GM19452 (cell line): ENCODE data around the gene NEXN.

Experiments used
- ATAC-seq: cut with Tn5 transposase; IDR thresholded peaks from one replicate; pipeline ENCODE4 v1.9.1; 2021; ENCODE audit not compliant: unreplicated experiment

Gene NEXN

GRCh38 chr1:77888081-77888780 lies at the start of gene NEXN:
TSS of gene NEXN (plus strand) at chr1:77888624. CDS start at chr1:77916107, 27,483 bp downstream.
- peak; percentile 32 for ATAC-seq

- no peak for ATAC-seq
Observed at GRCh38 chr1:77841574-77841973, 46.9 kb upstream of the NEXN start.

GRCh38 chr1:77845951-77846350 lies 42.5 kb upstream of the NEXN start:
- ATAC-seq = no peak

GRCh38 chr1:77846966-77847365 lies 41.5 kb upstream of the NEXN start:
- no peak for ATAC-seq

- ATAC-seq = no peak
Observed at GRCh38 chr1:77847621-77848080, 40.8 kb upstream of the NEXN start.

- ATAC-seq = no peak
Observed at GRCh38 chr1:77850082-77850481, 38.3 kb upstream of the NEXN start.

GRCh38 chr1:77857552-77857951 lies 30.9 kb upstream of the NEXN start:
- no peak for ATAC-seq

GRCh38 chr1:77858725-77859124 lies 29.7 kb upstream of the NEXN start:
- no peak for ATAC-seq

GRCh38 chr1:77859248-77859647 lies 29.2 kb upstream of the NEXN start:
- no peak for ATAC-seq

GRCh38 chr1:77866296-77866695 lies 22.1 kb upstream of the NEXN start:
- ATAC-seq = no peak

GRCh38 chr1:77872645-77873044 lies 15.8 kb upstream of the NEXN start:
- no peak for ATAC-seq

GRCh38 chr1:77873461-77873860 lies 15.0 kb upstream of the NEXN start:
- no peak for ATAC-seq

- ATAC-seq = no peak
Observed at GRCh38 chr1:77874804-77875445, 13.5 kb upstream of the NEXN start.

- ATAC-seq = no peak
Observed at GRCh38 chr1:77876884-77877283, 11.5 kb upstream of the NEXN start.

GRCh38 chr1:77881061-77881460 lies 7.4 kb upstream of the NEXN start:
- ATAC-seq = no peak

GRCh38 chr1:77882411-77882810 lies 6.0 kb upstream of the NEXN start:
- no peak for ATAC-seq

GRCh38 chr1:77888781-77889642 lies 588 bp downstream of the NEXN start:
- peak; percentile 69 for ATAC-seq

- no peak for ATAC-seq
Observed at GRCh38 chr1:77889671-77890070, 1.2 kb downstream of the NEXN start.

GRCh38 chr1:77891200-77891599 lies 2.8 kb downstream of the NEXN start:
- no peak for ATAC-seq

GRCh38 chr1:77899647-77900320 lies 11.4 kb downstream of the NEXN start:
- no peak for ATAC-seq

- ATAC-seq = no peak
Observed at GRCh38 chr1:77900687-77901293, 12.4 kb downstream of the NEXN start.
